Measurements from ENCODE around the gene ADAMTS17.

- TF ChIP-seq POLR2A (IDR thresholded peaks at IDR 0.05) (no peak), EP300 (IDR thresholded peaks at IDR 0.05) (no peak), POLR2AphosphoS5 (IDR thresholded peaks at IDR 0.05) (no peak)
- TF ChIP-seq, protein P1, sequence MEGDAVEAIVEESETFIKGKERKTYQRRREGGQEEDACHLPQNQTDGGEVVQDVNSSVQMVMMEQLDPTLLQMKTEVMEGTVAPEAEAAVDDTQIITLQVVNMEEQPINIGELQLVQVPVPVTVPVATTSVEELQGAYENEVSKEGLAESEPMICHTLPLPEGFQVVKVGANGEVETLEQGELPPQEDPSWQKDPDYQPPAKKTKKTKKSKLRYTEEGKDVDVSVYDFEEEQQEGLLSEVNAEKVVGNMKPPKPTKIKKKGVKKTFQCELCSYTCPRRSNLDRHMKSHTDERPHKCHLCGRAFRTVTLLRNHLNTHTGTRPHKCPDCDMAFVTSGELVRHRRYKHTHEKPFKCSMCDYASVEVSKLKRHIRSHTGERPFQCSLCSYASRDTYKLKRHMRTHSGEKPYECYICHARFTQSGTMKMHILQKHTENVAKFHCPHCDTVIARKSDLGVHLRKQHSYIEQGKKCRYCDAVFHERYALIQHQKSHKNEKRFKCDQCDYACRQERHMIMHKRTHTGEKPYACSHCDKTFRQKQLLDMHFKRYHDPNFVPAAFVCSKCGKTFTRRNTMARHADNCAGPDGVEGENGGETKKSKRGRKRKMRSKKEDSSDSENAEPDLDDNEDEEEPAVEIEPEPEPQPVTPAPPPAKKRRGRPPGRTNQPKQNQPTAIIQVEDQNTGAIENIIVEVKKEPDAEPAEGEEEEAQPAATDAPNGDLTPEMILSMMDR (IDR thresholded peaks at IDR 0.05), result no peak
Measured at GRCh38 chr15:100236981-100237720, 104.6 kb downstream of the ADAMTS17 start.
